Liver (tissue), 9 donors: ENCODE data around the gene AHCY. TPM values are rescaled to one million over a fixed set of nuclear protein-coding genes. Genes with fewer than 3 reads are reported as not detected.

Experiments
- DNase-seq: peaks from one replicate; pipeline ENCODE4 v3.0.0-alpha.2; 2017; ENCODE audit warnings: low spot score
- H3K27ac ChIP-seq, 2 donors: one replicate each; pipeline ENCODE4 v1.7.0; 2013; ENCODE audit warnings: inconsistent platforms in 2 of 2, low read length in 2 of 2, control low read depth in 1 of 2, low read depth in 1 of 2, mild to moderate bottlenecking in 1 of 2
- H3K27me3 ChIP-seq, 4 donors: one replicate each; pipeline versions ENCODE4 v1.6.1 to v1.7.0; 2013; ENCODE audit warnings: low read length in 3 of 4, inconsistent platforms in 1 of 4, mild to moderate bottlenecking in 1 of 4, moderate library complexity in 1 of 4; ENCODE audit not compliant: control insufficient read depth in 4 of 4, insufficient read depth in 4 of 4
- H3K36me3 ChIP-seq, 4 donors: one replicate each; pipeline versions ENCODE4 v1.6.1 to v1.7.0; 2013; ENCODE audit warnings: low read length in 3 of 4, mild to moderate bottlenecking in 3 of 4, low read depth in 1 of 4, moderate library complexity in 1 of 4; ENCODE audit not compliant: control insufficient read depth in 4 of 4, insufficient read depth in 3 of 4
- H3K4me1 ChIP-seq, 4 donors: one replicate each; pipeline versions ENCODE4 v1.6.1 to v1.7.0; 2013; ENCODE audit warnings: low read length in 3 of 4, mild to moderate bottlenecking in 3 of 4, moderate library complexity in 1 of 4; ENCODE audit not compliant: control insufficient read depth in 4 of 4, insufficient read depth in 4 of 4
- H3K4me3 ChIP-seq, 3 donors: one replicate each; pipeline versions ENCODE4 v1.6.1 to v1.7.0; 2013; ENCODE audit warnings: low read length in 3 of 3, control low read depth in 1 of 3, low read depth in 1 of 3, mild to moderate bottlenecking in 1 of 3
- H3K9ac ChIP-seq, 2 donors: one replicate each; pipeline ENCODE4 v1.7.0; 2013; ENCODE audit warnings: low read length in 2 of 2, mild to moderate bottlenecking in 2 of 2, moderate library complexity in 2 of 2, control low read depth in 1 of 2, low read depth in 1 of 2
- H3K9me3 ChIP-seq, 4 donors: one replicate each; pipeline versions ENCODE4 v1.6.1 to v1.7.0; 2013; ENCODE audit warnings: low read length in 3 of 4; ENCODE audit not compliant: control insufficient read depth in 4 of 4
- EGR1 ChIP-seq, 2 donors: IDR thresholded peaks; 2 replicates each; pipeline ENCODE4 v1.6.1; 2016 to 2018; ENCODE audit warnings: antibody characterized with exemption in 2 of 2, low read depth in 2 of 2
- FOXA1 ChIP-seq: IDR thresholded peaks from 2 replicates; pipeline ENCODE4 v1.6.1; 2016; ENCODE audit warnings: antibody characterized with exemption
- FOXA2 ChIP-seq: IDR thresholded peaks from 2 replicates; pipeline ENCODE4 v1.6.1; 2016; ENCODE audit warnings: antibody characterized with exemption
- GABPA ChIP-seq, 2 donors: IDR thresholded peaks in 1 of 2; conservative IDR thresholded peaks in 1 of 2; 2 replicates each; pipeline ENCODE4 v1.6.1; 2016; ENCODE audit warnings: antibody characterized with exemption in 2 of 2, mild to moderate bottlenecking in 1 of 2, moderate library complexity in 1 of 2
- HNF4A ChIP-seq, 2 donors: conservative IDR thresholded peaks; 2 replicates each; pipeline ENCODE4 v1.6.1; 2016; ENCODE audit warnings: antibody characterized with exemption in 2 of 2, mild to moderate bottlenecking in 2 of 2
- HNF4G ChIP-seq: IDR thresholded peaks from 2 replicates; pipeline ENCODE4 v1.6.1; 2016; ENCODE audit warnings: antibody characterized with exemption
- JUND ChIP-seq, 2 donors: IDR thresholded peaks; 2 replicates each; pipeline ENCODE4 v1.6.1; 2016; ENCODE audit warnings: antibody characterized with exemption in 2 of 2
- NR2F2 ChIP-seq: IDR thresholded peaks from 2 replicates; pipeline ENCODE4 v1.6.1; 2016; ENCODE audit warnings: antibody characterized with exemption
- RAD21 ChIP-seq, 2 donors: IDR thresholded peaks; 2 replicates each; pipeline ENCODE4 v1.6.1; 2016; ENCODE audit warnings: antibody characterized with exemption in 2 of 2, mild to moderate bottlenecking in 2 of 2
- RXRA ChIP-seq, 2 donors: IDR thresholded peaks; 2 replicates each; pipeline ENCODE4 v1.6.1; 2017 to 2018; ENCODE audit warnings: antibody characterized with exemption in 2 of 2, mild to moderate bottlenecking in 1 of 2
- SP1 ChIP-seq: IDR thresholded peaks from 2 replicates; pipeline ENCODE4 v1.6.1; 2018; ENCODE audit warnings: antibody characterized with exemption, mild to moderate bottlenecking
- TAF1 ChIP-seq: conservative IDR thresholded peaks from 2 replicates; pipeline ENCODE4 v1.6.1; 2016; ENCODE audit warnings: antibody characterized with exemption, mild to moderate bottlenecking
- YY1 ChIP-seq: IDR thresholded peaks from 2 replicates; pipeline ENCODE4 v1.6.1; 2016; ENCODE audit warnings: antibody characterized with exemption, mild to moderate bottlenecking
- WGBS: extraction: QIAGEN DNeasy Blood & Tissue Kit; methylation state at CpG from one replicate; pipeline ENCODE4 v1.1.7; 2013; 5-methylcytosine and 5-hydroxymethylcytosine counted together
- polyA plus RNA-seq, 2 donors: library from polyadenylated mRNA; stranded (reverse) in 1 of 2; unstranded in 1 of 2; fragments of 200-250 nt in 1 of 2; fragments of >200 nt in 1 of 2; fragmentation: Nextera tagmentation in 1 of 2; extraction: Ambion mirVana in 1 of 2; gene quantifications; one replicate each; pipeline versions ENCODE4 v1.2.1 to v1.2.3, GENCODE V29; 2013 to 2015
- total RNA-seq, 2 donors: library from RNA; depleted of rRNA; stranded (reverse); fragments of >200 nt; gene quantifications; one replicate each; pipeline ENCODE4 v1.2.3, GENCODE V29; 2014
- TF ChIP-seq, protein P1 (sequence below): fragments of 150-350 bp; IDR thresholded peaks from 2 replicates; pipeline ENCODE4 v1.5.1; 2017; ENCODE audit warnings: improper control_type of control experiment, low read depth, low read length; ENCODE audit not compliant: missing input control
- TF ChIP-seq, protein P2 (sequence below): IDR thresholded peaks from 2 replicates; pipeline ENCODE4 v1.6.1; 2016; ENCODE audit warnings: antibody characterized with exemption
- TF ChIP-seq, protein P3 (sequence below): IDR thresholded peaks from 2 replicates; pipeline ENCODE4 v1.6.1; 2016; ENCODE audit warnings: antibody characterized with exemption
- TF ChIP-seq, protein P4 (sequence below): IDR thresholded peaks from 2 replicates; pipeline ENCODE4 v1.6.1; 2016; ENCODE audit warnings: antibody characterized with exemption, mild to moderate bottlenecking
- TF ChIP-seq, protein P5 (sequence below): IDR thresholded peaks from 2 replicates; pipeline ENCODE4 v1.6.1; 2016; ENCODE audit warnings: antibody characterized with exemption
- donor health status: healthy.
- donor health status: healthy.
- donor health status: healthy.
- donor health status: healthy.
- donor health status: healthy.

AHCY gene
- total and polyA plus RNA-seq, 4 donors, result 56.0 to 138 (median 113) TPM

DNA sequence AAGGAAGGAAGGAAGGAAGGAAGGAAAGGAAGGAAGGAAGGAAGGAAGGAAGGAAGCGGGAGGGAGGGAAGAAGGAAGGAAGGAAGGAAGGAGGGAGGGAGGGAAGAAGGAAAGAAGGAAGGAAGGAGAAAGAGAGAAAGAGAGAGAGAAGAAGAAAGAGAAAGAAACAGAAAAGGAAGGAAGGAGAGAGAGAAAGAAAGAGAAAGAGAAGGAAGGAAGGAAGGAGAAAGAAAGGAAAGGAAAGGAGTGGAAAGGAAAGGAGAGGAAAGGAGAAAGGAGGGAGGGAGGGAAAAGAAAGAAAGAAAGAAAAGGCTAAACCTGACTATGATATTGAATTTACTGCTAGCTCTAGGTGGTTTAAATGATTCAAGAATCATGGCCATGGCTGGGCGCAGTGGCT lies 67.3 kb downstream of the AHCY start:
- Histone ChIP-seq H3K27ac (no peak overlapping the region), H3K9me3 (peaks cover 0 to 3% (median 0%) of the 10 kb centered on the region in 4 donors), H3K4me1 (no peaks in the 10 kb centered on the region), H3K27me3 (no peaks in the 10 kb centered on the region), H3K9ac (no peak overlapping the region), H3K36me3 (no peaks in the 10 kb centered on the region), H3K4me3 (no peak overlapping the region)
- WGBS, result 93% methylated on average over 2 of the region's 2 CpGs
- no peak for DNase-seq
- TF ChIP-seq YY1, result no peak
- no peak for TF ChIP-seq EGR1 (IDR thresholded peaks at IDR 0.05; ENCODE audit: low read depth in 2 of 2)
- TF ChIP-seq HNF4A (conservative IDR thresholded peaks at IDR 0.05), result no peak
- TF ChIP-seq, protein P1, sequence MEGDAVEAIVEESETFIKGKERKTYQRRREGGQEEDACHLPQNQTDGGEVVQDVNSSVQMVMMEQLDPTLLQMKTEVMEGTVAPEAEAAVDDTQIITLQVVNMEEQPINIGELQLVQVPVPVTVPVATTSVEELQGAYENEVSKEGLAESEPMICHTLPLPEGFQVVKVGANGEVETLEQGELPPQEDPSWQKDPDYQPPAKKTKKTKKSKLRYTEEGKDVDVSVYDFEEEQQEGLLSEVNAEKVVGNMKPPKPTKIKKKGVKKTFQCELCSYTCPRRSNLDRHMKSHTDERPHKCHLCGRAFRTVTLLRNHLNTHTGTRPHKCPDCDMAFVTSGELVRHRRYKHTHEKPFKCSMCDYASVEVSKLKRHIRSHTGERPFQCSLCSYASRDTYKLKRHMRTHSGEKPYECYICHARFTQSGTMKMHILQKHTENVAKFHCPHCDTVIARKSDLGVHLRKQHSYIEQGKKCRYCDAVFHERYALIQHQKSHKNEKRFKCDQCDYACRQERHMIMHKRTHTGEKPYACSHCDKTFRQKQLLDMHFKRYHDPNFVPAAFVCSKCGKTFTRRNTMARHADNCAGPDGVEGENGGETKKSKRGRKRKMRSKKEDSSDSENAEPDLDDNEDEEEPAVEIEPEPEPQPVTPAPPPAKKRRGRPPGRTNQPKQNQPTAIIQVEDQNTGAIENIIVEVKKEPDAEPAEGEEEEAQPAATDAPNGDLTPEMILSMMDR, result no peak
- no peak for TF ChIP-seq GABPA (IDR thresholded peaks at IDR 0.05 in 1 of 2, conservative IDR thresholded peaks at IDR 0.05 in 1 of 2)
- no peak for TF ChIP-seq FOXA2
- TF ChIP-seq SP1, result no peak
- TF ChIP-seq NR2F2, result no peak
- TF ChIP-seq, protein P2, sequence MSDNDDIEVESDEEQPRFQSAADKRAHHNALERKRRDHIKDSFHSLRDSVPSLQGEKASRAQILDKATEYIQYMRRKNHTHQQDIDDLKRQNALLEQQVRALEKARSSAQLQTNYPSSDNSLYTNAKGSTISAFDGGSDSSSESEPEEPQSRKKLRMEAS, result no peak
- TF ChIP-seq RXRA (IDR thresholded peaks at IDR 0.05), result no peak
- TF ChIP-seq RAD21 (IDR thresholded peaks at IDR 0.05), result no peak
- TF ChIP-seq HNF4G, result no peak
- TF ChIP-seq, protein P3, sequence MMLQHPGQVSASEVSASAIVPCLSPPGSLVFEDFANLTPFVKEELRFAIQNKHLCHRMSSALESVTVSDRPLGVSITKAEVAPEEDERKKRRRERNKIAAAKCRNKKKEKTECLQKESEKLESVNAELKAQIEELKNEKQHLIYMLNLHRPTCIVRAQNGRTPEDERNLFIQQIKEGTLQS, result no peak
- TF ChIP-seq FOXA1, result no peak
- no peak for TF ChIP-seq JUND (IDR thresholded peaks at IDR 0.05)
- TF ChIP-seq, protein P4, sequence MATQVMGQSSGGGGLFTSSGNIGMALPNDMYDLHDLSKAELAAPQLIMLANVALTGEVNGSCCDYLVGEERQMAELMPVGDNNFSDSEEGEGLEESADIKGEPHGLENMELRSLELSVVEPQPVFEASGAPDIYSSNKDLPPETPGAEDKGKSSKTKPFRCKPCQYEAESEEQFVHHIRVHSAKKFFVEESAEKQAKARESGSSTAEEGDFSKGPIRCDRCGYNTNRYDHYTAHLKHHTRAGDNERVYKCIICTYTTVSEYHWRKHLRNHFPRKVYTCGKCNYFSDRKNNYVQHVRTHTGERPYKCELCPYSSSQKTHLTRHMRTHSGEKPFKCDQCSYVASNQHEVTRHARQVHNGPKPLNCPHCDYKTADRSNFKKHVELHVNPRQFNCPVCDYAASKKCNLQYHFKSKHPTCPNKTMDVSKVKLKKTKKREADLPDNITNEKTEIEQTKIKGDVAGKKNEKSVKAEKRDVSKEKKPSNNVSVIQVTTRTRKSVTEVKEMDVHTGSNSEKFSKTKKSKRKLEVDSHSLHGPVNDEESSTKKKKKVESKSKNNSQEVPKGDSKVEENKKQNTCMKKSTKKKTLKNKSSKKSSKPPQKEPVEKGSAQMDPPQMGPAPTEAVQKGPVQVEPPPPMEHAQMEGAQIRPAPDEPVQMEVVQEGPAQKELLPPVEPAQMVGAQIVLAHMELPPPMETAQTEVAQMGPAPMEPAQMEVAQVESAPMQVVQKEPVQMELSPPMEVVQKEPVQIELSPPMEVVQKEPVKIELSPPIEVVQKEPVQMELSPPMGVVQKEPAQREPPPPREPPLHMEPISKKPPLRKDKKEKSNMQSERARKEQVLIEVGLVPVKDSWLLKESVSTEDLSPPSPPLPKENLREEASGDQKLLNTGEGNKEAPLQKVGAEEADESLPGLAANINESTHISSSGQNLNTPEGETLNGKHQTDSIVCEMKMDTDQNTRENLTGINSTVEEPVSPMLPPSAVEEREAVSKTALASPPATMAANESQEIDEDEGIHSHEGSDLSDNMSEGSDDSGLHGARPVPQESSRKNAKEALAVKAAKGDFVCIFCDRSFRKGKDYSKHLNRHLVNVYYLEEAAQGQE, result no peak
- TF ChIP-seq TAF1, result no peak
- TF ChIP-seq, protein P5, sequence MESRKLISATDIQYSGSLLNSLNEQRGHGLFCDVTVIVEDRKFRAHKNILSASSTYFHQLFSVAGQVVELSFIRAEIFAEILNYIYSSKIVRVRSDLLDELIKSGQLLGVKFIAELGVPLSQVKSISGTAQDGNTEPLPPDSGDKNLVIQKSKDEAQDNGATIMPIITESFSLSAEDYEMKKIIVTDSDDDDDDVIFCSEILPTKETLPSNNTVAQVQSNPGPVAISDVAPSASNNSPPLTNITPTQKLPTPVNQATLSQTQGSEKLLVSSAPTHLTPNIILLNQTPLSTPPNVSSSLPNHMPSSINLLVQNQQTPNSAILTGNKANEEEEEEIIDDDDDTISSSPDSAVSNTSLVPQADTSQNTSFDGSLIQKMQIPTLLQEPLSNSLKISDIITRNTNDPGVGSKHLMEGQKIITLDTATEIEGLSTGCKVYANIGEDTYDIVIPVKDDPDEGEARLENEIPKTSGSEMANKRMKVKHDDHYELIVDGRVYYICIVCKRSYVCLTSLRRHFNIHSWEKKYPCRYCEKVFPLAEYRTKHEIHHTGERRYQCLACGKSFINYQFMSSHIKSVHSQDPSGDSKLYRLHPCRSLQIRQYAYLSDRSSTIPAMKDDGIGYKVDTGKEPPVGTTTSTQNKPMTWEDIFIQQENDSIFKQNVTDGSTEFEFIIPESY, result no peak
